Hematopoietic multipotent progenitor cell treated with erythropoietin and hydrocortisone succinate and interleukin-3 and kit ligand, for 17 days (in vitro differentiated cells): ENCODE data around the gene CDC37.
"Not testable (repeated sequence)": the region's sequence is repeated elsewhere in the genome, so short reads cannot be mapped to it uniquely, and the experiment has no call there.

Source experiments
- DNase-seq: peaks from one replicate; pipeline ENCODE4 v3.0.0-alpha.2; 2015; ENCODE audit warnings: low spot score

Gene CDC37

DNA sequence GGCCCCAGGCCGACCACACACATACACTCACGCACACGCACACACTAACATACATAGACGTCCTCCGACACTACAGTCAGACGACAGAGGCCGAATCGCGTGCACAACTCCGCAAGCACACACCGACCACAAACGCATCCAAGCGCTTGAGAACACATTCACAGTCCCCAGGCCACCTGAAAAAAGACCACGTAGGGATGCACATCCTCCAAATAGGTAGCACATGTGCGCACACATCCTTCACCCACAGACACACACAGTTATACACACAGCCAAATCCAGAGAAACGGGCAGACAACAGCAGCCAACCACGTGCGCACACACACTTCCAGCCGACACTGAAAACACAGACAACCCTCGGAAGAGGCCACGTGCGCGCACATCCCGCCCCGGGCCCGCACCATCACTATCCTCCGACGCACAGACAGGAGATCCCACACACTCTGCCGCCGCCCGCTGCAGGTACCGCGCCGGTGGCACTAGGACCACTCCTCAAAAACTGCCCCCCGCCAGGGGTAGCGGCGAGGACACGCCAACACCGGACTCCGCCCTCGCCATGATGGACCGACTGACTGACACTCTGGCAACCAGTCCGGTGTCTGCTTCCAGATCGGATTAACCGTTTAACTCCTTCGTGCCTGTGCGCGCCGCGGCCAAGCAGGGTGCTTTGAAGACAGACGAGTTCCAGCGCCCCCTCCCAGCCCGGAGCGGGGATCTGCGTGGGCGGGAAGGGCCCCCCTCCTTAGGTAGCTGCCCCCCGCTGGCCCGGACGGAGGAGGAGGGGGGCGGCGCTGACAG is 16.5 kb upstream of the CDC37 start:
- DNase-seq, result no peak

DNA sequence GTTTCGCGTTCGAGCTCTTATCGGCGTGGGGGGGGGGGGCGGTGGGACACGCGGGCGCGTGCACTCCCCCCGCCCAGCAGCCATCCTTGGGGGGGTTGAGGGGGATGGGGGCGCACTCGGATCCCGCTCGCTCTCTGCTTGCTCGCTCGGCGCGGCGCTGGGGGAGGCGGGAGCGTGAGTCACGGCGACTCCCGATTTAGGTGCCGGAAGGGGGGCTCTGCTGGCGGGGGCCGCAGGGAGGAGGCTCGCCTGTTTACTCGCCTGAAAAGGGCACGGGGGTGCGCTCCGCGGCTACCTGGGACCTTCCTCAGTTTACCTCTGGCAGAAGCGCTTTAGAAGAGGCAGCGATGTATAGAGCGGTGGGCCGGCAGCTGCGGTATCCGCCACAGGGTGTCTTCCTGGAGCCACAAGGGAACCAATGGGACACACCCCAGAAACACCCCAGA is 15.9 kb upstream of the CDC37 start:
- DNase-seq, result no peak

- no peak for DNase-seq
These were observed 15.3 kb upstream of the CDC37 start for GRCh38 chr19:10418485-10419199.

- DNase-seq, result no peak
These were observed 14.8 kb upstream of the CDC37 start for GRCh38 chr19:10418235-10418484.

GRCh38 chr19:10417541-10418234 is 14.3 kb upstream of the CDC37 start:
- DNase-seq, result no peak

DNA sequence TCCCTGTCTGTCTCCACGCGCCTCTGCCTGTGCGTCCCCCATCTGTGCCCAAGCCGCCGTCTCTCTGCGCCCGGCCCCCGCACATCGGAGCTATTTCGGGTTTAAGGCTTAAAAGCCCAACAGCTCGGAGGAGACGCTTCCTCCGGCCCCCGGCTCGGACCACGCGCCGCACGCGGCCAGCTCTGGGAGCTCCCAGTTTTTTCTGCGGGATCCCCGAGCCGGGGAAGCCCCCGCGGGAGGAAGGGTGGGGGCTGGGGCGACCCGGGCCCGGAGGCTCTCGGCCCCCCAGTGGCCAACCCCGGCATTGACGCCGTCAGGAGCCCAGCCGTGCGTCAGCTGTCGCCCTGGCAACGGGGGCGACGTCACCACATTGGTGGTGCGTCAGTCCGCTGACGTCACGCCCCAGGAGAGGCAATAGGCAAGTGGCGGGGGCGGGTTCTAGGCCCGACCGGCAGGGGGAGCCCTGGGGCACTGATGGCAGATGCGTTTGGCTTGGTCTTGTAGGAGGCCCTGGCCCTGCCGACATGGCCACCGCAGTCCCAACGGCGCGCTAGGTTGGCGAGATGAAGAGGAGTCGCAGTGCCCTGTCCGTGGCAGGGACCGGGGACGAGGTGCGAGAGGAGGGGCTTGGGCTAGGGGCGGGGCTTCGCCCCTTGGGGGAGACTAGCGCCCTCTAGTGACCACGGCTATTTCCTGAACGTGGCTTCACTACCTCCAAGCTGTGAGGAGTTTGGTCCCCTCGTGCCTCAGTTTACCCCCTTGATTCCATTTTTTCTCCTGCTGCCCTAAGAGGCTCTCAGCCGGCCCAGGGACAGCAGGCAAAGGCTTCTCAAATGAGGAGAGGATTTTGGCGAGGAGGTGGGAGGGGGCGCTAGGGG is 13.3 kb upstream of the CDC37 start:
- DNase-seq, result peak; percentile 91

DNA sequence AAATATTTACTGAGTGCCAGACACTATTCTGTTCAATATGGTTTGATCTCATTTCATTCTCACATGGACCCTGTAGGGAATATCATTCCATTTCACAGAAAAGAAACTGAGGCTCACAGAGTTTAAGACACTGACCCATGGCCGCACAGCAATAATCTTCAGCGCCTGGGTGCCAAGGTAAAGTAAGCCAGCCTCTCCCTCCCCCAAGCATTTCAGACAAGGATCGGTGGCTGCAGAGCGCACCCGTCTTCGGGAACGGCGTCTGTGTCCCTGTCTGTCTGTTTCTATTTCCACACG is 12.7 kb upstream of the CDC37 start:
- no peak for DNase-seq

DNA sequence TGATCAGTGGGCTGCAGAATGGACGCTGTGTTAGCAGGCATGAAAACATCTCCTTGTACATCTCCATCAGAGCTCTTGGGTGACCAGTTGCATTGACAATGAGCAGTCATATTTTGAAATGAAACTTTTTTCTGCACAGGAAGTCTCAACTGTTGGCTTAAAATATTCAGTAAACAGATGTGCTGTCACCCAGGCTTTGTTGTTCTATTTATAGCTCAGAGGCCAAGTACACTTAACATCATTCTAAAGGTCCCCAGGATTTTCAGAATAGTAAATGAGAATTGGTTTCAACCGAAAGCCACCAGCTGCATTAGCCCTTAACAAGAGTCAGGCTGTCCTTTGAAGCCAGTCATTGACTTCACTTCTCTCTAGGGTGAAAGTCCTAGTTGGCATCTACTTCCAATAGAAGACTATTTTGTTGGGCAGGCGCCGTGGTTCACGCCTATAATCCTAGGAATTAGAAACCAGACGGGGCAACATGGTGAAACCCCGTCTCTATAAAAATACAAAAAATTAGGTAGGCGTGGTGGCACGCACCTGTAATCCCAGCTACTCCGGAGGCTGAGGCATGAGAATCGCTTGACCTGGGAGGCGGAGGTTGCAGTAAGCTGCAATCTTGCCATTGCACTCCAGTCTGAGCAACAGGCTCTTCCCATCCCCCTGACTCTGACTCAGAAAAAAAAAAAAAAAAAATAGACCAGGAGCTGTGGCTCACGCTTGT is 9.1 kb upstream of the CDC37 start:
- no peak for DNase-seq

GRCh38 chr19:10411224-10411623 is 7.9 kb upstream of the CDC37 start:
- DNase-seq, result not testable (repeated sequence)

DNA sequence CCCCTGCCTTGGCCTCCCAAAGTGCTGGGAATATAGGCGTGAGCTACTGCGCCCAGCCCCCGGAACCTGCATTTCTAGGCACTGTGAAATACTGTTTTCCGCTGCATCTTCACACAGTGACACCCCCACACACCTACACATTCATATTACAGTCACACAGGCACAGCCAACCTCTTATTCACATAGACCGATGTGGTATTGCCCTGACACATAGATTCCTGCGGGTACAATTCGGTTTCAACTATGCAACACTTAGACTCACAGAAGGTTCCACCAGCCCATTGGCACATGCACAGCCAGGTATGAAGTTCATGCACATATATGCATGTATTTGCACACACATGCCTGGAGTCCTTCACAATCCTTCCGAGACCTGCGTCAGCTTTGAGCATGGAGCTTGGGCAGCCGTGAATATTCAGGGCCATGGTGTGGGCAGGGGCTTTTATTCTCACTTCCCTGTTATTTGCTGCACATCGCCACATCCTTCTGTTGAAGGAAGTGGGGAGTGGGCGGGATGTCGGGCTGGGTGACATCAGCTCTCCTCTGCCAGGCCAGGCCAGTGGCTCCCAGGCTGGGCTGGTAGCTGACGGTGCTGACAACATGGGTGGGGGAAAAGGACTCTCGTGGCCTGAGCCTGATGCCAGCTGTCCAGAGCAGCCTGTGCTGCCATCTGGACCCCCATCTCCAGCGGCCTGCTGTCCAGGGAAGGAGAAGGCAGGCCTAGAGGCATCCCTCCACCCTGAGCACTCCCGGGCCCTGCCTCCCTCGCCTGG is 5.4 kb upstream of the CDC37 start:
- DNase-seq, result no peak

- no peak for DNase-seq
These were observed 3.8 kb upstream of the CDC37 start for GRCh38 chr19:10407096-10407495.

GRCh38 chr19:10406191-10406590 is 2.8 kb upstream of the CDC37 start:
- DNase-seq, result no peak

GRCh38 chr19:10404888-10405820 is 1.8 kb upstream of the CDC37 start:
- no peak for DNase-seq

- DNase-seq, result no peak
These were observed 802 bp downstream of the CDC37 start for GRCh38 chr19:10402441-10403038.

- DNase-seq, result no peak
These were observed 3.5 kb downstream of the CDC37 start for GRCh38 chr19:10399878-10400277.

DNA sequence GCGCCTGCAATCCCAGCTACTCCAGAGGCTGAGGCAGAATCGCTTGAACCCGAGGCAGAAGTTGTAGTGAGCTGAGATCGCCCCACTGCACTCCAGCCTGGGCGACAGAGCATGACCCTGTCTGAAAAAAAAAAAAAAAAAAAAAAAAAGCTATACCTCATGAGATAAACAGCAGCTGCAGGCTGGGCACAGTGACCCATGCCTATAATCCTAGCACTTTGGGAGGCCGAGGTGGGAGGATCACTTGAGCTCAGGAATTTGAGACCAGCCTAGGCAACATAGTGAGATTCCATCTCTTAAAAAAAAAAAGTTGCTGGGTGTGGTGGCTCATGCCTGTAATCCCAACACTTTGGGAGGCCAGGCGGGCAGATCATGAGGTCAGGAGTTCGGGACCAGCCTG is 4.0 kb downstream of the CDC37 start:
- not testable (repeated sequence) for DNase-seq

GRCh38 chr19:10398819-10399218 is 4.5 kb downstream of the CDC37 start:
- DNase-seq, result no peak

GRCh38 chr19:10395917-10396316 is 7.4 kb downstream of the CDC37 start:
- no peak for DNase-seq

GRCh38 chr19:10395436-10395835 is 7.9 kb downstream of the CDC37 start:
- DNase-seq, result no peak
